Tibial nerve (tissue), 4 donors: ENCODE measurements around the gene CENPX.

Experiments
- EP300 ChIP-seq, 2 donors: sonication (generic); formaldehyde crosslinking; IDR thresholded peaks; one replicate each; pipeline ENCODE4 v1.6.1; 2017; ENCODE audit warnings: antibody characterized with exemption in 2 of 2, mild to moderate bottlenecking in 1 of 2
- POLR2A ChIP-seq, 2 donors: fragments of 450-650 bp; IDR thresholded peaks; one replicate each; pipeline ENCODE4 v1.6.1; 2017; ENCODE audit warnings: antibody characterized with exemption in 2 of 2, mild to moderate bottlenecking in 2 of 2, moderate library complexity in 2 of 2
- TF ChIP-seq, protein P1 (sequence below), 5 experiments: fragments of 200-600 bp in 3 of 5; fragments of 450-650 bp in 2 of 5; sonication (generic) in 3 of 5; IDR thresholded peaks; one replicate each; pipeline ENCODE4 v1.5.1; 2016 to 2019; ENCODE audit warnings: antibody characterized with exemption in 5 of 5, mild to moderate bottlenecking in 3 of 5, moderate library complexity in 2 of 5

DNA sequence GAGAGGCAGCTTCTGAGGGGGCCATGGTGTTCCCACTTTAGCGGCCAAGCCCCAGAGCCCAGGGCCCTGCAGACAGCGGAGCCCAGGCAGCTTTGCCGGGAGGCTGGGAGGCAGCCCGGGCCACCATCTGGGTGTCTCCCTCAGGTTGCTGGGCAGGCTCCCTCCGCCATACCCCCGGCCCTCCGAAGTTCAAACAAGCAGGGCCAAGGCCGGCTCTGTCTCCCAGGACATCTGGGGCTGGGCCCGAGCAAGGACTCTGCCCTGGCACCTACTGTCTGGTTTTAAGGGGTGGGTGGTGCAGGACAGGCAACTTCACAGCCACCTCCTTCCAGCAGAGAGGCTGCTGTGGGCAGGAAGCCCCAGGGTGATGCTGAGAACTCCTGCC, 40.3 kb upstream of the CENPX start:
- no peak for TF ChIP-seq EP300 (IDR thresholded peaks at IDR 0.05)
- TF ChIP-seq, protein P1, sequence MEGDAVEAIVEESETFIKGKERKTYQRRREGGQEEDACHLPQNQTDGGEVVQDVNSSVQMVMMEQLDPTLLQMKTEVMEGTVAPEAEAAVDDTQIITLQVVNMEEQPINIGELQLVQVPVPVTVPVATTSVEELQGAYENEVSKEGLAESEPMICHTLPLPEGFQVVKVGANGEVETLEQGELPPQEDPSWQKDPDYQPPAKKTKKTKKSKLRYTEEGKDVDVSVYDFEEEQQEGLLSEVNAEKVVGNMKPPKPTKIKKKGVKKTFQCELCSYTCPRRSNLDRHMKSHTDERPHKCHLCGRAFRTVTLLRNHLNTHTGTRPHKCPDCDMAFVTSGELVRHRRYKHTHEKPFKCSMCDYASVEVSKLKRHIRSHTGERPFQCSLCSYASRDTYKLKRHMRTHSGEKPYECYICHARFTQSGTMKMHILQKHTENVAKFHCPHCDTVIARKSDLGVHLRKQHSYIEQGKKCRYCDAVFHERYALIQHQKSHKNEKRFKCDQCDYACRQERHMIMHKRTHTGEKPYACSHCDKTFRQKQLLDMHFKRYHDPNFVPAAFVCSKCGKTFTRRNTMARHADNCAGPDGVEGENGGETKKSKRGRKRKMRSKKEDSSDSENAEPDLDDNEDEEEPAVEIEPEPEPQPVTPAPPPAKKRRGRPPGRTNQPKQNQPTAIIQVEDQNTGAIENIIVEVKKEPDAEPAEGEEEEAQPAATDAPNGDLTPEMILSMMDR (IDR thresholded peaks at IDR 0.05) = no peak
- TF ChIP-seq POLR2A (IDR thresholded peaks at IDR 0.05) = no peak
